HepG2 (cell line): ENCODE results near the gene GALNTL6.

Experiments
- ZNF17 ChIP-seq: sonication (generic); formaldehyde crosslinking; IDR thresholded peaks from 2 replicates; pipeline ENCODE4 v1.5.0; 2020; ENCODE audit warnings: mild to moderate bottlenecking, missing genetic modification reagents
- ZZZ3 ChIP-seq: sonication (generic); formaldehyde crosslinking; IDR thresholded peaks from 2 replicates; pipeline ENCODE4 v1.4.0; 2020; ENCODE audit warnings: missing genetic modification reagents, mild to moderate bottlenecking, borderline replicate concordance
- TF ChIP-seq, protein P1 (sequence below): sonication (generic); formaldehyde crosslinking; IDR thresholded peaks from 2 replicates; pipeline ENCODE4 v1.5.0; 2020; ENCODE audit warnings: mild to moderate bottlenecking, missing genetic modification reagents, moderate library complexity
- TF ChIP-seq, protein P2 (sequence below): sonication (generic); formaldehyde crosslinking; IDR thresholded peaks from 2 replicates; pipeline ENCODE4 v1.5.1; 2020; ENCODE audit warnings: mild to moderate bottlenecking, missing genetic modification reagents, moderate library complexity

DNA sequence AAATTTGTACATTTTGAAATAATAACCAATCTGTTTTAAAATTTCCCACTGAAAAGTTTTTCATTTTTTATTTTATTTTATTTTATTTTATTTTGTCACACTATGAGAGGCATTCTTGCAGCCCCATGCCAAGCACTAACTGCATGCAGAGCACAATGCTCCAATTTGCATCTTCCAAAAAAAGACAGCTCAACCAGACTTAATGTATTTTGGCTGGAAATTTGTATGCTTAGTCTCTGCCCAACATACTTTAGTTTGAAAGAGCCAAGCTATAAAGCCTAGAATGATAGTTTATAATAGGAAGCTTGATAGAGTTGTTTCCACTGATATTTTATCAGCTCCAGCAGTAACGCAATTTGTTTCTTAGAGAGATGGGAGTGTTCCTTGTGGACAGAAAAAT lies 235.5 kb downstream of the GALNTL6 start:
- TF ChIP-seq, protein P1, sequence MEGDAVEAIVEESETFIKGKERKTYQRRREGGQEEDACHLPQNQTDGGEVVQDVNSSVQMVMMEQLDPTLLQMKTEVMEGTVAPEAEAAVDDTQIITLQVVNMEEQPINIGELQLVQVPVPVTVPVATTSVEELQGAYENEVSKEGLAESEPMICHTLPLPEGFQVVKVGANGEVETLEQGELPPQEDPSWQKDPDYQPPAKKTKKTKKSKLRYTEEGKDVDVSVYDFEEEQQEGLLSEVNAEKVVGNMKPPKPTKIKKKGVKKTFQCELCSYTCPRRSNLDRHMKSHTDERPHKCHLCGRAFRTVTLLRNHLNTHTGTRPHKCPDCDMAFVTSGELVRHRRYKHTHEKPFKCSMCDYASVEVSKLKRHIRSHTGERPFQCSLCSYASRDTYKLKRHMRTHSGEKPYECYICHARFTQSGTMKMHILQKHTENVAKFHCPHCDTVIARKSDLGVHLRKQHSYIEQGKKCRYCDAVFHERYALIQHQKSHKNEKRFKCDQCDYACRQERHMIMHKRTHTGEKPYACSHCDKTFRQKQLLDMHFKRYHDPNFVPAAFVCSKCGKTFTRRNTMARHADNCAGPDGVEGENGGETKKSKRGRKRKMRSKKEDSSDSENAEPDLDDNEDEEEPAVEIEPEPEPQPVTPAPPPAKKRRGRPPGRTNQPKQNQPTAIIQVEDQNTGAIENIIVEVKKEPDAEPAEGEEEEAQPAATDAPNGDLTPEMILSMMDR (CRISPR knock-in tag) = no peak
- TF ChIP-seq ZZZ3 (CRISPR knock-in tag) (no peak), ZNF17 (no peak)
- TF ChIP-seq, protein P2, sequence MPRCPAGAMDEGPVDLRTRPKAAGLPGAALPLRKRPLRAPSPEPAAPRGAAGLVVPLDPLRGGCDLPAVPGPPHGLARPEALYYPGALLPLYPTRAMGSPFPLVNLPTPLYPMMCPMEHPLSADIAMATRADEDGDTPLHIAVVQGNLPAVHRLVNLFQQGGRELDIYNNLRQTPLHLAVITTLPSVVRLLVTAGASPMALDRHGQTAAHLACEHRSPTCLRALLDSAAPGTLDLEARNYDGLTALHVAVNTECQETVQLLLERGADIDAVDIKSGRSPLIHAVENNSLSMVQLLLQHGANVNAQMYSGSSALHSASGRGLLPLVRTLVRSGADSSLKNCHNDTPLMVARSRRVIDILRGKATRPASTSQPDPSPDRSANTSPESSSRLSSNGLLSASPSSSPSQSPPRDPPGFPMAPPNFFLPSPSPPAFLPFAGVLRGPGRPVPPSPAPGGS (CRISPR knock-in tag) = no peak
